Liver (tissue), 3 donors: ENCODE data around the gene RBM5.

ENCODE experiments used
- ATF3 ChIP-seq: IDR thresholded peaks from 2 replicates; pipeline ENCODE4 v1.6.1; 2016; ENCODE audit warnings: antibody characterized with exemption
- CTCF ChIP-seq: fragments of 150-350 bp; IDR thresholded peaks from 2 replicates; pipeline ENCODE4 v1.5.1; 2017; ENCODE audit warnings: improper control_type of control experiment, low read depth, low read length; ENCODE audit not compliant: missing input control
- JUND ChIP-seq, 2 donors: IDR thresholded peaks; 2 replicates each; pipeline ENCODE4 v1.6.1; 2016; ENCODE audit warnings: antibody characterized with exemption in 2 of 2
- REST ChIP-seq: IDR thresholded peaks from 2 replicates; pipeline ENCODE4 v1.6.1; 2016; ENCODE audit warnings: antibody characterized with exemption, mild to moderate bottlenecking
- donor health status: healthy.
- donor health status: healthy.

- no peak for TF ChIP-seq ATF3
- no peak for TF ChIP-seq REST
- TF ChIP-seq CTCF: no peak
- TF ChIP-seq JUND (IDR thresholded peaks at IDR 0.05): no peak
These were observed 71.9 kb downstream of the RBM5 start for GRCh38 chr3:50160561-50160983.
